Naive B cell (primary cell): ENCODE results near the gene EIF4G3. TPM values are rescaled to one million over a fixed set of nuclear protein-coding genes. Genes with fewer than 3 reads are reported as not detected.
"Not testable (repeated sequence)": the region's sequence is repeated elsewhere in the genome, so short reads cannot be mapped to it uniquely, and the experiment has no call there.

Source experiments
- ATAC-seq, 2 donors: fragments of 150-1000 bp; cut with Tn5 transposase; 2 replicates each; pipeline ENCODE4 v1.10.0; 2021; ENCODE audit warnings: low read depth in 2 of 2, mild to moderate bottlenecking in 2 of 2, moderate library complexity in 2 of 2
- DNase-seq: peaks from one replicate; pipeline ENCODE4 v3.0.0; 2022
- H3K27ac Mint-ChIP-seq, 6 donors: one replicate each; pipeline ENCODE4 v1.8.0; 2020 to 2022; ENCODE audit warnings: mild to moderate bottlenecking in 6 of 6, mixed read lengths in 6 of 6, moderate library complexity in 5 of 6, inconsistent platforms in 2 of 6
- H3K27me3 Mint-ChIP-seq, 3 donors: one replicate each; pipeline ENCODE4 v1.8.0; 2021 to 2022; ENCODE audit warnings: mixed read lengths in 3 of 3, mild to moderate bottlenecking in 1 of 3
- H3K36me3 Mint-ChIP-seq, 2 donors: one replicate each; pipeline ENCODE4 v1.8.0; 2020 to 2022; ENCODE audit warnings: mixed read lengths in 2 of 2, inconsistent platforms in 1 of 2, mild to moderate bottlenecking in 1 of 2
- H3K4me1 Mint-ChIP-seq, 3 donors: one replicate each; pipeline ENCODE4 v1.8.0; 2020 to 2022; ENCODE audit warnings: mixed read lengths in 3 of 3, inconsistent platforms in 1 of 3, mild to moderate bottlenecking in 1 of 3, moderate library complexity in 1 of 3
- H3K4me3 Mint-ChIP-seq, 8 donors: one replicate each; pipeline ENCODE4 v1.8.0; 2020 to 2022; ENCODE audit warnings: mild to moderate bottlenecking in 8 of 8, mixed read lengths in 8 of 8, moderate library complexity in 8 of 8, inconsistent platforms in 2 of 8
- H3K9me3 Mint-ChIP-seq, 7 donors: one replicate each; pipeline ENCODE4 v1.8.0; 2020 to 2022; ENCODE audit warnings: mixed read lengths in 7 of 7, mild to moderate bottlenecking in 5 of 7, inconsistent platforms in 2 of 7, moderate library complexity in 1 of 7
- polyA plus RNA-seq, 6 donors: library from polyadenylated mRNA; unstranded; fragments of 300-500 nt; fragmentation: Illumina TruSeq; gene quantifications; one replicate each; pipeline ENCODE4 v1.2.3, GENCODE V29; 2021; ENCODE audit warnings: low read depth in 6 of 6

The EIF4G3 gene
- polyA plus RNA-seq, 6 donors from 2014 or later: 12.2 to 29.2 (median 16.0) TPM

DNA sequence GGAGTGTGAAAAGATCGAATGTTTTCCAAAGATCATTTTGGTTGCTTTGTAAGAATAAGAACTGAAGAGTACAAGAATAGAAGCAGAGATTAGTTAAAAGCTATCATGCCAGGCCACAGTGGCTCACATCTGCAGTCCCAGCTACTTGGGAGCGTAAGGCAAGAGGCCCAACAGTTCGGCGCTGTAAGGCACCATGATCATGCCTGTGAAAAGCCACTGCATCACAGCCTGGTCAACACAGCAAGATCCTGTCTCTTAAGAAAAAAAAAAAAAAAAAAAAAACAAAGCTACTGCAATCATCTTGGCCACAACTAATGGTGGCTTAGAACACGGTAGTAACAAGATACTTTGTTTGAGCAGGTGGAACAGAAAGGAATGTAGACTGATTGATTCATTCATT lies 116.2 kb downstream of the EIF4G3 start:
- DNase-seq (no peak), ATAC-seq (no peak)
- H3K27me3 Mint-ChIP-seq: no peaks in the 10 kb centered on the region
- no peaks in the 10 kb centered on the region for H3K36me3 Mint-ChIP-seq
- no peaks in the 10 kb centered on the region for H3K4me1 Mint-ChIP-seq
- H3K4me3 Mint-ChIP-seq: no peak overlapping the region
- H3K27ac Mint-ChIP-seq: no peak overlapping the region
- no peaks in the 10 kb centered on the region for H3K9me3 Mint-ChIP-seq

DNA sequence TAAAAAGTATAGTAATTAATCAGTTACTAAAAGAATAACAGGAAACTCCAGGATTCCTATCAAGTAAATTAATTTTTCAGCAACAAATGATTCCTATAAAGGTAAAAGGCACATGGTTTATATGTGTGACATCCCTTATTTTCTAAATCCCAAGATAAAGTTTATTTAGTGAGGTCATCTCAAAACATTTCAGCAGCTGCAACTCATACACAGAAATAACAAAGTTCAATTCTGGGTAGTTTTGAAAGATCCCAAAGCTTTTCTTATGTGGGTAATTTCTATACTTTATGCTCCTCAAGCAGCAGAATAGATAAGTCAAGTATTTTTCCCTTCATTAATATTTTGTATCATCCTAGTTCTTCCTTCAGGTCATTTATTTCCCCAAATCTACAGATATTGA lies 117.7 kb downstream of the EIF4G3 start:
- Mint-ChIP-seq H3K4me1 (peaks cover 0 to 2% (median 0%) of the 10 kb centered on the region in 3 donors), H3K9me3 (no peaks in the 10 kb centered on the region), H3K4me3 (no peak overlapping the region), H3K27ac (peak overlapping the region in 3 of 6 donors; percentile 10 to 54 (median 30)), H3K27me3 (no peaks in the 10 kb centered on the region), H3K36me3 (no peaks in the 10 kb centered on the region)
- no peak for DNase-seq
- no peak for ATAC-seq

DNA sequence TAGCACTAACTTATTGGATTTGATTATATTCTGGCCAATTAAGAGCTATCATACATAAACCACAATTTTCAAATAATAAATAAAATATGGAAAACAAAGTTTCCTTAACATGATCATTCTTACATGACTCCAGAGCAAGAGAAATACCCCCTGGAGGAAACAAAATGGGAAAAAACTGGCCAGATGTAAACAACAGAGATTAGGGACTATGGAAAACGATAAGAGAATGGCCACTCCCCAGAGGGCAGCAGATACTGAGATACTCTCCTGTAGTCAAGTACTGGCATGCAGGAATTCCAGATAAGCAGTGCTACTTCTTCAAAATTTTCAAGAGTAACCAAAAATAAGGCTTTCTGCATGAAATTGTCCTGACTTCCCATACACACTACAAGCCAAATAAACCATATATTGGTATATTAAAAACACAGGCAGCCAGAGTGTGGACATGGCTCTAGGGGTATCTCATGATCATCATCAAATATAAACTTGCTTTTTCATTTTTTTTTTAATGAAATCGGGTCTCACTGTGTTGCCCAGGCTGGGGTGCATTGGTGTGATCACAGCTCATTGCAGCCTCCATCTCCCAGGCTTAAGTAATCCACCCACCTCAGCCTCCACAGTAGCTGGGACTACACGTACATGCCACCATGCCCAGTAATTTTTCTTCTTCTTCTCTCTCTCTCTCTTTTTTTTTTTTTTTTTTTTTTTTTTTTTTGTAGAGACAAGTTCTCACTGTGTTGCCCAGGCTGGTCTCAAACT lies 118.5 kb downstream of the EIF4G3 start:
- Mint-ChIP-seq H3K4me3 (no peak overlapping the region), H3K4me1 (peaks cover 0 to 2% (median 0%) of the 10 kb centered on the region in 3 donors), H3K36me3 (no peaks in the 10 kb centered on the region), H3K27me3 (no peaks in the 10 kb centered on the region), H3K9me3 (no peaks in the 10 kb centered on the region), H3K27ac (peak overlapping the region in 3 of 6 donors; percentile 42 to 54 (median 50))
- no peak for ATAC-seq
- no peak for DNase-seq

DNA sequence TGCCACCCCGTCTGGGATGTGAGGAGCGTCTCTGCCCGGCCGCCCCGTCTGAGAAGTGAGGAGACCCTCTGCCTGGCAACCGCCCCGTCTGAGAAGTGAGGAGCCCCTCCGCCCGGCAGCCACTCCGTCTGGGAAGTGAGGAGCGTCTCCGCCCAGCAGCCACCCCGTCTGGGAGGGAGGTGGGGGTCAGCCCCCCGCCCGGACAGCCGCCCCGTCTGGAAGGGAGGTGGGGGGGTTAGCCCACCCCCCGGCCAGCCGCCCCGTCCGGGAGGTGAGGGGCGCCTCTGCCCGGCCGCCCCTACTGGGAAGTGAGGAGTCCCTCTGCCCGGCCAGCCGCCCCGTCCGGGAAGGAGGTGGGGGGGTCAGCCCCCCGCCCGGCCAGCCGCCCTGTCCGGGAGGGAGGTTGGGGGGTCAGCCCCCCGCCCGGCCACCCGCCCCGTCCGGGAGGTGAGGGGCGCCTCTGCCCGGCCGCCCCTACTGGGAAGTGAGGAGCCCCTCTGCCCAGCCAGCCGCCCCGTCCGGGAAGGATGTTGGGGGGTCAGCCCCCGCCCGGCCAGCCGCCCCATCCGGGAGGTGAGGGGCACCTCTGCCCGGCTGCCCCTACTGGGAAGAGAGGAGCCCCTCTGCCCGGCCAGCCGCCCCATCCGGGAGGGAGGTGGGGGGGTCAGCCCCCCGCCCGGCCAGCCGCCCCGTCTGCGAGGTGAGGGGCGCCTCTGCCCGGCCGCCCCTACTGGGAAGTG lies 123.3 kb downstream of the EIF4G3 start:
- not testable (repeated sequence) for H3K27ac Mint-ChIP-seq, H3K4me3 Mint-ChIP-seq, H3K9me3 Mint-ChIP-seq, H3K27me3 Mint-ChIP-seq, H3K36me3 Mint-ChIP-seq, ATAC-seq, DNase-seq
- H3K4me1 Mint-ChIP-seq: peaks cover 11 to 21% (median 12%) of the 10 kb centered on the region in 3 donors

DNA sequence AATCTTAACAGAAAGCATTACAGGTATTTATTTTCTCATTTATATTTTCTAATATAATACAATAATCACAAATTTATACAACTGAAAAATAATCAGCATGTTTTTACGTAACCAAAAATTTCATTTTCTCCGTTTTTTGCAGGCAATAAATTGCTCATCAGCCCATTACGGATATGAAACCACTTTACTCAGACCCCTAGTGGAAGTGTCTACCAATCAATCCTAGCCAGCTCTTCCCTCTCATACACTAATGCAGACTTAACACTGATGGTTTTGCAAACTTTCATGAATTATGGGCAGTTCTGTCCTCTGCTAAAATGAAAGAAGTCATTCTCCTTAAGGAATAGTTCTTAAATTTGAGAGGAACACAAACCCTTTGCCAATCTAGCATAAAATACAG lies 124.7 kb downstream of the EIF4G3 start:
- H3K36me3 Mint-ChIP-seq: peaks cover 0 to 6% of the 10 kb centered on the region in 2 donors
- peak overlapping the region in 2 of 6 donors; percentile 48 to 58 for H3K27ac Mint-ChIP-seq
- no peak overlapping the region for H3K4me3 Mint-ChIP-seq

DNA sequence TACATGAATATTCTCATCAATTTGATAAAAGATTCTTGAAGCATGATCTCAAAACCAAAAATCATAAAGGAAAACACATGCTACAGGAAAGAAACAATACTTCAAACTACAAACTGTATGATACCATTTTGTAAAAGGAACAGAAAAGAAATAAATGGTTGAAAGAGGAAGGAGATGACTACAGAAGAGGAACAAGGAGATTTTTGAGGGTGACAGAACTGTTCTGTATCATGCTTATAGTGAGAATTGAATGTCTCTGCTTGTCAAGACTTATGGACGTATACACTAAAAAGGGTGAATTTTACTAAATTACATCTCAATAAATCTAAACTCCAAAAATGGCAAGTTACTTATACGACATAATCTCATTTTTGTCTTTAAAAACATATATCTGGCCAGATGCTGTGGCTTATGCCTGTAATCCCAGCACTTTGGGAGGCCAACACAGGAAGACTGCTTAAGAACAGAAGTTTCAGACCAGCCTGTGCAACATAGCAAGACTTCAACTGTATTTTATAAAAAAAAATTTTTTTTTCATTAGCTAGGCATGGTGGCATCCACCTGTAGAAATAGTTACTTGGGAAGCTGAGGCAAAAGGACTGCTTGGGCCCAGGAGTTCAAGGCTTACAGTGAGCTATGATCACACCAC lies 125.4 kb downstream of the EIF4G3 start:
- no peaks in the 10 kb centered on the region for H3K9me3 Mint-ChIP-seq
- H3K27me3 Mint-ChIP-seq: no peaks in the 10 kb centered on the region
- H3K36me3 Mint-ChIP-seq: peaks cover 0 to 6% of the 10 kb centered on the region in 2 donors
- H3K4me3 Mint-ChIP-seq: peak overlapping the region in 2 of 8 donors; percentile 2 to 6
- H3K4me1 Mint-ChIP-seq: peaks cover 11 to 22% (median 12%) of the 10 kb centered on the region in 3 donors
- DNase-seq: peak; percentile 18
- ATAC-seq: peak; percentile 72 to 82
- peak overlapping the region in 1 of 6 donors; percentile 29 for H3K27ac Mint-ChIP-seq

More for the DNA sequence above, 124.7 kb downstream of the EIF4G3 start:
- DNase-seq: no peak
- no peak for ATAC-seq
- H3K9me3 Mint-ChIP-seq: no peaks in the 10 kb centered on the region
- H3K27me3 Mint-ChIP-seq: no peaks in the 10 kb centered on the region
- peaks cover 11 to 22% (median 12%) of the 10 kb centered on the region in 3 donors for H3K4me1 Mint-ChIP-seq

DNA sequence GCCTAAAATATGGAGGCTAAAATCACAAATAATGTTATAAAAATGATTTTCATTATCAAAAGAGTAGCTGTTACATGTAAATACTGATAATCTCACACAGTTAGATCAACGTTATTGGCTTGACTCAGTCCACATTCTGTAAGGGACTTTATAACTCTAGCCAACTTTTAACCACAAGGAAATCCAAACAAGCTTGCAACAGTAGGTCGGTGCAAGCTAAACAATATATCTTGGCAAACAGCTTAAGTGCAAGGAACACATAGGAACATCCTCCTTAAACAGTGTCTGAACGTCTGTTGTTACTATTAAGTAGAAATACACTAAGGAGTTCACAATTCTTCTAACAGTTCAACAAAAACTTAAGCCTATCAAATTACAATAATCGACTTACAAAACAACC lies 126.7 kb downstream of the EIF4G3 start:
- Mint-ChIP-seq H3K36me3 (peaks cover 0 to 6% of the 10 kb centered on the region in 2 donors), H3K27ac (peak overlapping the region in 1 of 6 donors; percentile 13), H3K4me1 (peaks cover 11 to 22% (median 15%) of the 10 kb centered on the region in 3 donors), H3K9me3 (no peaks in the 10 kb centered on the region), H3K4me3 (no peak overlapping the region), H3K27me3 (no peaks in the 10 kb centered on the region)
- DNase-seq: no peak
- no peak for ATAC-seq

DNA sequence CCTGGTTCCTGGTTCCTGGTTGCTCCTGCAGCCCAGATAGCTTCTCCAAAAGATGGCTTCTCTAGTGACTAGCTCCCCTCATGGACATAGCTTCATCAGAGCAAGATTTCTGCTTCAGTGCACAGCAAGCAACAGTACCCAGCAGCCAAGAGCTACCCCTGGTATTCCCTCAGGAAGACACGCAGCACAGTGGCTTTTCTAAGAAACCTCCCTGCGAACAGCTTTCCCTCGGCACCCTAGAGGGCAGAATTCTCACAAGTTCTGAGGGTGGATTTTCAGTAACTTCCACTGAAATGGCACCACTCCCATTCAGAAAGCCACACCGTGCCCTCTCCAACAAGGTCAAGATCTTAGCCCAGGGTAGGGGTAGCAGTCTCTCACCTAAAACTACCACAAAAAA lies 128.2 kb downstream of the EIF4G3 start:
- Mint-ChIP-seq H3K27me3 (no peaks in the 10 kb centered on the region), H3K4me3 (no peak overlapping the region), H3K36me3 (peaks cover 0 to 6% of the 10 kb centered on the region in 2 donors), H3K27ac (no peak overlapping the region), H3K9me3 (no peaks in the 10 kb centered on the region), H3K4me1 (peaks cover 14 to 23% (median 18%) of the 10 kb centered on the region in 3 donors)
- DNase-seq (no peak), ATAC-seq (no peak)

DNA sequence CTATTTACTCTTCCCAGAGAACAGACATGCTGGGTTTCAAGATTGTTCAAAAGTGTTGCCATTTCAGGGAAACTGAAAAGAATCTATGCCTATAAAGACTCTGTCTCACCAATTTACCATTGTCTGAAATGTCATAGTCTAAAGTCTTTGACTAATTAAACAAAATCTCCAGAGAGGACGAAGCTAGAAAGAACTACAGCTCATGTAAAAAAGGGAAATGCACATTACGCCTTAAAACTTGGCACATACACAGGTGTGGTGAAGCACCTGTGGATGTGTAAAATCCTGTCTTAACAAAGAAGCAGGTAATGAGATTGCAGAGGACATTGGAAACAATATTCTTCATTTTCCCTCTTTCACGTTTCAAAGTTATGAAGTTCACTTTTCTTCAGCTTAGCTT lies 130.6 kb downstream of the EIF4G3 start:
- DNase-seq (no peak), ATAC-seq (no peak)
- Mint-ChIP-seq H3K36me3 (peaks cover 0 to 16% of the 10 kb centered on the region in 2 donors), H3K27ac (no peak overlapping the region), H3K27me3 (no peaks in the 10 kb centered on the region), H3K9me3 (no peaks in the 10 kb centered on the region), H3K4me1 (peaks cover 22 to 26% (median 24%) of the 10 kb centered on the region in 3 donors), H3K4me3 (no peak overlapping the region)

DNA sequence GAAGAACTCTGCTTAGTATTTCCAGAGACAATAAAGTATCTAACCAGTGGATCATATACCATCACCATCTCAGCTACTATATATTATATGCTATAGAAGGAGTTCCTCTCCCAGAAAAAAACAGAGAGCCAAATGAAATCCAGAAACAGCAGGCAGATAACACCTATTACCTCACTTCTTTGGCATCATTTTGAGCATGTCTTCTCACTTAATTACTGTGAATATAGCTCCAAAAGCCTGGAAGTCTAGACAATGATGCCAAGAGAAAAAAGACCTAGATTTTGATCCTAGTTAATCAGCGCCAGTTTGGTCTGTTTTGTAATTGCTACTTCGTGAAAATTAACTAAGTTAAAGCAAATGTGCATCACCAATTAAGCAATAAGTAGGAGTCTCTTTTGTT lies 131.3 kb downstream of the EIF4G3 start:
- Mint-ChIP-seq H3K36me3 (peaks cover 0 to 16% of the 10 kb centered on the region in 2 donors), H3K4me3 (no peak overlapping the region), H3K9me3 (no peaks in the 10 kb centered on the region), H3K4me1 (peaks cover 21 to 25% (median 22%) of the 10 kb centered on the region in 3 donors), H3K27me3 (no peaks in the 10 kb centered on the region), H3K27ac (peak overlapping the region in 1 of 6 donors; percentile 27)
- DNase-seq: no peak
- no peak for ATAC-seq

DNA sequence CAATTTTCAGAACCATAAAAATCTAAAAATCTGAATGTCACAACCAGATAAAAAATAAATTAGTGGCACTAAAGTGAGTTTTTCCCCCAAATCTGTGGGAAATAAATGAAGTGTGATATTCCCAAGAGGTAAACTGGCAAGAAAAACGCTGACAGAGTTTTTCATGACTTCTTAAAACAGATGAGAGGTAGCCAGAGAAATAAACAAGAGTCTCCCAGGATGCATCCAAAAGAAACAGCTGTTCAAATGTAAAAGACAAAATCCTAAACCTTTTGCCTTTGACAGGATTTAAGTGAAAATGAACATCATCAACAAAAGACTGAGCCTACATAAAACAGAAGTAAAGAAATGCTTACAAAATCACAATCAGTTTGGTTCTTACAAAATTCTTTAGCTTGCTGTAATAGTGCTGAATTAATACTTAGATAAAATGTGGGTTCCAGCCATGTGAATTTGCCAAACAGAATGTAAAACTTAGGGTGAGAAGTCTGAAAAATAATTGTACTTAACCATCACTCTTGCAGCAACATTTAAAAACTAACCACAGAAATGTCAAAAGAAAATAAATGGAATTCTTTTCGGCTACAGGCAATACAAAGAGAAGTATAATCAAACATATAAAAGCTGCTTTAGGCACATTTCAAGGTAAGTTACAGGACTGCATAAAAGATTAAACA lies 133.6 kb downstream of the EIF4G3 start:
- Mint-ChIP-seq H3K4me3 (peak overlapping the region in 1 of 8 donors; percentile 15), H3K36me3 (peaks cover 0 to 11% of the 10 kb centered on the region in 2 donors), H3K9me3 (no peaks in the 10 kb centered on the region), H3K27ac (peak overlapping the region in 2 of 6 donors; percentile 52 to 59), H3K27me3 (no peaks in the 10 kb centered on the region), H3K4me1 (peaks cover 15 to 28% (median 23%) of the 10 kb centered on the region in 3 donors)
- ATAC-seq (no peak), DNase-seq (no peak)

DNA sequence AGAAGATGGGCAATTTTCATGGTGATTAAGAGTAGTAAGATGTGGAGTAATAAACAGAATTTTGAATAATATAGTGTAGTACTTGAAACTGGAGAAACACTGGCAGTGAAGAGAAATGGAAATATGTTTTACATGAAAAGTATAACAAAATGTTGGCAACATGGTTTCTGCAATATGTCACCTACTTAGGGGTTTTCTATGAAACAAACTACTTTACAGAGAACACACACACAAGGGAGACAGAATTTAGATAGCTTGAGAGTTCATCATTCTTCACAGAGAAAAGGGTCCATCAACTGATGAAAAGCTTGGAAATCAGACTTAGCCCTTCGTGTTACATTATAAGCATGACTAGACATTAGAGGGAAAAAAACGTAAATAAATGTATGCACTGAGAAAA lies 135.2 kb downstream of the EIF4G3 start:
- no peak for DNase-seq
- Mint-ChIP-seq H3K9me3 (no peaks in the 10 kb centered on the region), H3K4me1 (peaks cover 20 to 28% (median 23%) of the 10 kb centered on the region in 3 donors), H3K27ac (peak overlapping the region in 3 of 6 donors; percentile 16 to 84 (median 43)), H3K27me3 (no peaks in the 10 kb centered on the region), H3K36me3 (peaks cover 0 to 11% of the 10 kb centered on the region in 2 donors), H3K4me3 (no peak overlapping the region)
- ATAC-seq: no peak

DNA sequence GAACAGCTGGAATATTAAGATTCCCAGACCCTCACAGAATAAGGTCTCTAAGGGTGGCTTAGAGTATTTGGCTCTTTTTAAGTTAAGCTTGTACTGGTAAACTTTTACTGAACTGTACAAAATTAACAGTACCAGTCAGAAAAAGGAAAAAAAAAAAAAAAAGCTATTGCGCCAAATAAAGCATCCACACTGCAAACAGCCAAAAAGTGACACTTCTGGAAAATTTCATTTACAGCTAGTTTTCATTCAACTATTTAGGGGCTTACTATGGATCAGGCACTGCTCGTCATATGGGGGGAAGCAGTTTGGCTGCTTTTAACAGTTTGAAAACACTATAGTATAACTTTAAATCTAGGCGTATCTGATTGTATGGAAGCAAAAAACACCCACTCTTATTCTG lies 139.6 kb downstream of the EIF4G3 start:
- Mint-ChIP-seq H3K4me3 (no peak overlapping the region), H3K36me3 (peaks cover 7 to 11% of the 10 kb centered on the region in 2 donors), H3K4me1 (peaks cover 12 to 19% (median 14%) of the 10 kb centered on the region in 3 donors), H3K27me3 (no peaks in the 10 kb centered on the region), H3K9me3 (peaks cover 0 to 5% (median 0%) of the 10 kb centered on the region in 7 donors), H3K27ac (no peak overlapping the region)
- ATAC-seq (no peak), DNase-seq (no peak)
